Astrocyte (in vitro differentiated cells and primary cell): ENCODE measurements around the gene DCT.

Experiments used
- EZH2 ChIP-seq: IDR thresholded peaks from 2 replicates; pipeline ENCODE4 v1.6.1; 2012; ENCODE audit warnings: mild to moderate bottlenecking, low read length, inconsistent platforms; ENCODE audit not compliant: insufficient read depth
- TF ChIP-seq, protein P1 (sequence below): IDR thresholded peaks from 2 replicates; pipeline ENCODE4 v1.5.1; 2011; ENCODE audit warnings: low read depth, mild to moderate bottlenecking, inconsistent platforms, low read length, moderate library complexity; ENCODE audit not compliant: insufficient read depth

DNA sequence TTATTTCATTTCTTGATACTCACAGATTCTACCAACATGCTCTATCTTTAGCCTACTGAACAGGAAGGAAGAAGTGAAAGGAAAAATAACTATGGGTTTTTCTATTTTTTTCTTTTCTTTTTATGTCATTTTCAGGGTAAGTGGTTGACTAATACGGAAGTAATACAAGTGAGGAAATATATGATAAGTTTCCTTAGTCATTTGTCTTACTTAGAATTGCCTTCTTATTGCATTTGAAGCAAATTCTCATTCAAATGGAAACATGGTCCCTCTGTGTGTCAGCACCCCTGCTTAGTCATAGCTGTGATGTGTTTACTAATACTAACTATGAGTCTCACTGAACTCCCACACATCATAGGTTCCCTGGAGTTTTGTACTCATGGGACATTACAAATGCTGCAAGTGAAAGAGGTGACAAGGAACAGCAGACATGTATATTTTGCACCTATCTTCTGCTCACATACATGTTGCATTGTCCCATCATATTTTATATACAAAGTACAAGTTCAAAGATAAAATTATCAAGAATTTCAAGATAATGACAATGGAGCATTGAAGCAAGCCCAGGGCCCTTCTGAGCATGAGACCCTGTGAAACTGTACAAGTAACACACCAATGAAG, 60.1 kb downstream of the DCT start:
- TF ChIP-seq, protein P1, sequence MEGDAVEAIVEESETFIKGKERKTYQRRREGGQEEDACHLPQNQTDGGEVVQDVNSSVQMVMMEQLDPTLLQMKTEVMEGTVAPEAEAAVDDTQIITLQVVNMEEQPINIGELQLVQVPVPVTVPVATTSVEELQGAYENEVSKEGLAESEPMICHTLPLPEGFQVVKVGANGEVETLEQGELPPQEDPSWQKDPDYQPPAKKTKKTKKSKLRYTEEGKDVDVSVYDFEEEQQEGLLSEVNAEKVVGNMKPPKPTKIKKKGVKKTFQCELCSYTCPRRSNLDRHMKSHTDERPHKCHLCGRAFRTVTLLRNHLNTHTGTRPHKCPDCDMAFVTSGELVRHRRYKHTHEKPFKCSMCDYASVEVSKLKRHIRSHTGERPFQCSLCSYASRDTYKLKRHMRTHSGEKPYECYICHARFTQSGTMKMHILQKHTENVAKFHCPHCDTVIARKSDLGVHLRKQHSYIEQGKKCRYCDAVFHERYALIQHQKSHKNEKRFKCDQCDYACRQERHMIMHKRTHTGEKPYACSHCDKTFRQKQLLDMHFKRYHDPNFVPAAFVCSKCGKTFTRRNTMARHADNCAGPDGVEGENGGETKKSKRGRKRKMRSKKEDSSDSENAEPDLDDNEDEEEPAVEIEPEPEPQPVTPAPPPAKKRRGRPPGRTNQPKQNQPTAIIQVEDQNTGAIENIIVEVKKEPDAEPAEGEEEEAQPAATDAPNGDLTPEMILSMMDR = no peak
- TF ChIP-seq EZH2 = no peak
